GM21529 (cell line): ENCODE data around the gene BCORL1.

ENCODE experiments used
- ATAC-seq: cut with Tn5 transposase; IDR thresholded peaks from one replicate; pipeline ENCODE4 v1.9.1; 2021; ENCODE audit not compliant: unreplicated experiment

BCORL1 gene

DNA sequence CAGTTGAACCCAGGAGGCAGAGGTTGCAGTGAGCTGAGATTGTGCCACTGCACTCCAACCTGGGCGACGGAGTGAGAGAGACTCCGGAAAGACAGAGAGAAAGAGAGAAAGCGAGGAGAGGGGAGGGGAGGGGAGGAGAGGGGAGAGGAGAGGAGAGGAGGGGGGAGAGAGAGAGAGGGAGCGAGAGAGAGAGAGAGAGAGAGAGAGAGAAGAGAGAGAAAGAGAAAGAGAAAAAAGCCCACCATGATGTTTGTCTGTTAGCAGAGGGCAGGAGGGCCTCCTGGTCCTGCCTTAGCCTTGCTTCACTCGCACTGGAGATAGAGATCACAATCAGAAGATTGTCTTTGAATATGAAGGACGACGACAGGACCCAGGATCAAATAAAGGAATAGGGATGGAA lies 18.7 kb upstream of the BCORL1 start:
- ATAC-seq: no peak

DNA sequence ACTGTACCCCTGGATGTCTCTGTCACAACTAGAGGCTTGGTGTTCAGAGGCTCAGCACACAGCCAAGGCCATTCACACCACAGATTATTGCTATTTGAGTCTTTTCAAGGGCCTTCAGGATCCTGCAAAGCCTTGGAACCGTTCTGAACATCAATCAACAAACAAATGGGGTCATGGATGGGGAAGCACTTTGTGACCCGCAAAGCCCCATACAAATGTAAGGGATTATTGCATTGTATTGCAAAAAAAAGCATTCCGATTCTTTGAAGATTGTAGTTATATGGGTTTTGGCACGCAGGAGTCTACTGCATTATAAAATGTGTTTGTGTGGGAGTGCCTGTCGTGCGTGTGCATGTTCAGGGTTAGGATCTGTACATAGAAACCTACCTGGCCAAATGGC lies 17.3 kb upstream of the BCORL1 start:
- no peak for ATAC-seq

DNA sequence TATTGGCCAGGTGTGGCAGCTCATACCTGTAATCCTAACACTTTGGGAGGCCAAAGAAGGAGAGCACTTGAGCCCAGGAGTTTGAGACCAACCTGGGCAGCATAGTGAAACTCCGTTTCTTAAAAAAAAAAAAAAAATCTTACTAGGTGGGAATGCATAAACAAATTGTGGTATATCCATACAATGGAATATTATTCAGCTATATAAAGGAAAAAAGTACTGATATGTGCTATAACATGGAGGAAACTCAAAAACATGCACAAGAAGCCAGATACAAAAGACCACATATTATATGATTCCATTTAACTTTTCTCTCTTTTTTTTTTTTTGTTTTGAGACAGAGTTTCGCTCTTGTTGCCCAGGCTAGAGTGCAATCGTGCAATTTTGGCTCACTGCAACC lies 13.5 kb upstream of the BCORL1 start:
- ATAC-seq: no peak

DNA sequence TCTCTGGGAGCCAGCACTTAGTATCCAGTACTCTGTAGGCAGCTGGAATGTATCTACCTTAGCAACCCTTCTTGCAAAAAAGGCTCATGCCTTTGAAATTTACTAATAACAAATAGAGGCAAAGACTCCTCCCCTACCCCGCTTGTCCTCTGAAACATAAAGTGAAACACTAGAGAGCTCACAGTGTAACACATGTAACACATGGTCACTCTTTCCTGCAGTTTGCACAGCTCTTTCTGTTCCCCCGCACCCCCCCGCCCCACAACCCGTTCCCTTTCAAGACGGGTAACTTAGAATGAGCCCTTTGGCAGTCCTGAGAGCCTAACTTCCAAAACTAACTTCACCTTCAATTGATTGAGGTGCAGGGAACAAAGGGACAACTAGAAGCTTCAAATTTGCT lies 6.0 kb upstream of the BCORL1 start:
- ATAC-seq: no peak

DNA sequence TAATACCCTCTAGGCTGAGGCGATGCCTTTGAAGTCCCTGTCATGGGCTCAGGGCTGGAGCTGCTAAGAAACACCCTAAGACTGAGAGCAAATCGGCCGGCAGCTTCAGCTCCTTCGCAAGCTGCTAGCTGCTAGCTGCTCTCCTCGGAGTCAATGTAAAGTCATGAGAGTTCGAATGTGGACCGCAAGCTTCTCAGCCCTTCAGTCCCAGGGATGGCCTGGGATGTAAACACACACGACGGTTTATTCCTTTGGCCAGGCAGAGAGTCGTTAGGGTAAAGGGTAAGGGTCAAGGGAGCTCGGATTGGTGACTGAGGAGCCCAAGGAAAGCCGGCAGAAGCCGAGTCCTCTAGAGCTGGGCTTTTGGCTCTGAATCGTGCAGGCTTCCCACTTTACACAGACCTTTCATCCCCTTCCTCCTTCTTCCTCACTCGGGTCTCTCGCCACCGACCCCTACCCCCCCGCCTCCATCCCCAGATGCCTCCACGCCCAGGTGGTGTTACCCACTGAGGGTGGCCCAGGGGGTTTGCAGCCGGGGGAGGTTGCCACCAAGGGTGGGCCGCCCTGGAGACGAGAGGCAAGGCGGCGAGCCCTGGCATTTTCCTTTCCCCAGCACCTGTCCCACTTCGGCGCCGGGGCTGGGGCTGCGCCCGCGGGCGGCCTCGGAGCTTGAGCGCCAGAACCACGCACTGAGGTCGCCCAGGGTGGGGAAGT lies 3.1 kb upstream of the BCORL1 start:
- ATAC-seq: no peak

DNA sequence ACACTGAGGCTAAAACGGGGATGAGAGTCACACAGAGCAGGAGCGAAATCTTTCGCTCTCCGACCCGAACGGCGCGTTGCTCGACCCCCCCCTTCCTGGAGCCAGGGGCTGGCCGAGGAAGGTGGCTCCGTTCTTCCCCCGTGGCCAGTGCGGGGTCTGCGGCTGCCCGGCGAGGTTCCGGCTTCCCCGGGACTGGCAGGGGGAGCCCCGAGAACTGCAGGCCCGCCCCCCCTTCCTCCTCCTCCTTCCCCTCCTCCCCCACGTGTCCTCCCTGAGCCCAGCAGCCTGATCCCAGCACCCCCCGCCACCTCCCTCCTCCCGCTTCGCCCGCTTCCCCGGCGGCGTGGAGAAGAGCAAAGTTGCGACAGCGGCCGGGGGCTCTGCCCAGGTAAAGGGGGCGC lies 2.4 kb upstream of the BCORL1 start:
- no peak for ATAC-seq

DNA sequence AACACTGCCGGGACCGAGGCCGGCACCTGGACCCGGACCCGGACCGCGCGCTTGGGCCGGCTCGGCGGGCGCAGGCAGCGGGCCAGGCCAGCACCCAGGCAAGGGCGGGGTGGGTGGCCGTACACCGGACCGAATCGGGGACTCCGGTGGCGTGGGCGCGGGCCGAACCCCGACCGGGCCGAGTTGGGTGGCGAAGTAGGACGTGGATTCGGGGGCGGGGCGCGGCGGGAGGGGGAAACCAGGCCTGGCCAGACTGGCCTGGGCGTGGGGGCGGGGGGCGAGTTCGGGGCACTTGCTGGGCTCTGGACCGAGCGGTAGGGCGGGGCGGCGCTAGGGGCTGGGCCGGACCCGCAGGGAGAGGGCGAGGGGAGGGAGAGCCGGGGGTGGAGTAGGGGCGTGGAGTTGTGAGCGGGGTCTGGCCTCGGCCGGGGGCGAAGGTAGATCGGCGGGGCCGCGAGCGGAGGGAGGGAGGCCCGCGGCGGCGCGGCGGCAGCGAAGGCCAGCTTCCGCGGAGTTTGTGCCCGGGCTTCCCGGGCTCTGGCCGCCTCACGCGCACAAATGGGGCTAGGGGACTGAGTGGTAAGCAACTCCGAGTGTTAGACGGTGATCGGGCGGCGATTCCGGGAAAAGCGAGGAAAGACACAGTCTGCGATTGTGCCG lies 1.8 kb upstream of the BCORL1 start:
- ATAC-seq: no peak

DNA sequence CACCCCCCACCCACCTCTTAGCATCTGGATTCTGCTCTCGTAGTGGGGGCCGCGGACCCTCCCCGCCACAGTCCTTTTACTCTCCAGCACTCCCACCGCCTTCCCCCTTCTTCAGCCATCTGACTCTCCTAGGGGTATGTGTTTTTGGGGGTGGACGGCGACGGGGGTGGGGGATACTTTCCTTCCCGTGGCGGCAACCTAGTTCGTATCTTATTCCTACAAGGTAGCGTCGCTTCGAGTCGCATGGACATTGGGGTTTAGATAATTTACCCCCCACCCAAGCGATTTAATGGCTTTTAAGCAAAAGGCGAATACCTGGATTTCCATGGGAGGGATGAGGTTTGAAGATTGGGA lies 1.3 kb upstream of the BCORL1 start:
- no peak for ATAC-seq

DNA sequence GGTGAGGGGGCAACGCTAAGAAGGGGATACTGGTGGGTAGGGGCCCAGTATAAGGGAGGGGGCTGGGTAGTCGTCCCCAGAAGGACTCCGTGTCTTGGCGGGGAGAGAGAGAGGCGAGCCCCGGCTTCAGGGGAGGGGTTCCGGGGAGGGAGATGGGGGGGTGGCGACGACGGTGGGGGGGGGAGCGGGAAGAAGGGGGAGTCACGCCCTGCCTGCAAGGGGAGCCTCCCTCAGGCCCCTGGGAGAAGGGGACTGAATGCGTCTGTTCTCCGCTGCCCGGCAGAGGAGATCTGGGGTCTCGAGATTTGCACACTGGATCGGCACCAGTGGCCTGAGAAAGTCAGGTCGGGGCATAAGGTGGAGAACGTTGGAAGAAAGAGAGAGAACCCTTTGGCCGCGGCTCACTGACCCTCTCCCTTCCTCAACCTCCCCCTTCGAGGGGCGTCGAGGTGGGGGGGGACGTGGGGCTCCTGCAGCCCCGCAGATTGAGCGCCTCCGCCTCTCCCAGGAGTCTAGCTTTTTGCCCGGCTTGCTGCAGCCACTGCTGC lies 609 bp upstream of the BCORL1 start:
- no peak for ATAC-seq

DNA sequence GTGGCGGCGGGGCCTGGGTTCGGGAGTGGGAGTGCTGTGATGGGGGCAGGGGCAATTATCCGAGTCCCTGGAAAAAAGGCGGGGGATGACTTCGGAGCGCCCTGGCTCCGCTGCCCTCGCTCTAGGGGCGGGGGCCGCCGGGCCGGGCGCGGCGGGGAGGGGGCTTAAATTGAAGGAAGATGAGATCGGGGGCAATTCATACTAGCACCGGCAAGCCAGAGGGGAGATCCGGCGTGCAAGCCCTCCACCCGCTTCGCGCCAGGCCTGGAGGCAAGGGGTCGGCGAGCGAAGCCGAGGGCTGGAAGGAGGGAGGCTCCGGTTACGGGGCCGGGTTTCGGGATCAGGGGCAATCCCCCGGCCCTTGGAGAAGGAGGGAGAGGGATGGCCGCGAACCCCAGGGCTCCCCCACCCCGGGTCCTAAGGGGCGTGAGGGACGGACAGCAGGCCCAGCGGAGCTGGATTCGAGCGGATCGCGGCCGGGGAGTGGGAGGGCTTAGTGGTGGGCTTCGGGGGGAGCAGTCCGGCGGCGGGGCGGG lies 1.2 kb downstream of the BCORL1 start:
- ATAC-seq: no peak

DNA sequence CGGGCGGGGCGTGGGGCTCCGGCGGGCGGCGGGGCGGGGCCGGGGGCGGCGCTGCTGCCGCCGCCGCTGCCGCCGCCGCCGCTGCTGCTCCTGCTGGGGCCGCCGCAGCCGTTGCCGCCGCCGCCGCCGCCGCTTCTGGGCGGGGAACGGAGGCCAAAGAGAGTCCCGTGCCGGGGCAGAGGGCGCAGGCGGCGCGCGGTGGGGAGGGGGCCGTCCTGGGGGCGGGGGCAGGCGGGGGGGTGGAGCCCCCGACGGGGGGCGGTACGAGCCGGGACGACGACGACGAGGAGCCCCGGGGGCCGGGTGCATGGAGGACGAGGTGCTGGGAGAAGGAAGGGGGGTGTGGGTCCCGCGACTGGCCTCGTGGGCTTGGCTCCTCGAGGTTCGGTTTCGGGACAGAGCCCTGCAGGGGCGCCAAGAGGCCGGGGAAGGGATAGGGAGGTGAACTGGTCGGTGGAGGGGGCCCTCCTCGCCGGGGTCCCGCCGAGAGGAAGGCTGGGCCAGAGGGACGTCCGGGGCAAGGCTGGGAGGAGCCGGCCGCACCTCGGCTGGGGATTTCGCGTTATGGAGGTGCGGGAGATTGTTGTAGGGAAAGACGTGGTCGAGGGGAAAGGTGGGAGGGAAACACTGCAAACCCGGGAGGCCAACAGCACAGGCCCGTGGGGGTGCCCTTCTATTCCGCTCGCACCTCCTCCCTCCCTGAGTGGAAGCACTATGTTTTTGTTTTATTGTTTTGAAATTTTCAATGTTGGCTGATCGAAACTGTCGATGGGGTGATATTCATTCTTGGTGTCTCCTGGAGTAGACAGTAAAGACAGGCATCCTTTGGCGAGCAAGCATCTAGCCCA lies 1.9 kb downstream of the BCORL1 start:
- ATAC-seq: no peak

DNA sequence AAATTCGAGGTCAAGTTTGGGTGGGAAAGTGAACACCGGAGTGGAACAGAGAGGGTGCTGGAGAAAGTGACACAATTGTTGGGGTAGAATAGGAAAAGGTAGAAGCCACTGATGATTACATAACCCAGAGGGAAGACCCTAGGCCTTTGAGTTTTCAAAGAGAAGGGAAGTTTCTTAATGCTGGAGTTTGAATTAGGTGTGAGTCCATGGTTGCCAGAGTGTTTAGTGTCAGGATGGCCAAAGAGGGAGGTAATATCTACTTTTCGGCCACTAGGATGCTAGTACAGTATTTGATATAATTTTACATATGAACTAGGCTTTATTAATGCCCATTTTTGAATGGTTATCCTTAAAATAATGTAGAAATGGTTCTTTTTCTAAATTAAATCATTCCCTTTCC lies 5.4 kb downstream of the BCORL1 start:
- no peak for ATAC-seq

DNA sequence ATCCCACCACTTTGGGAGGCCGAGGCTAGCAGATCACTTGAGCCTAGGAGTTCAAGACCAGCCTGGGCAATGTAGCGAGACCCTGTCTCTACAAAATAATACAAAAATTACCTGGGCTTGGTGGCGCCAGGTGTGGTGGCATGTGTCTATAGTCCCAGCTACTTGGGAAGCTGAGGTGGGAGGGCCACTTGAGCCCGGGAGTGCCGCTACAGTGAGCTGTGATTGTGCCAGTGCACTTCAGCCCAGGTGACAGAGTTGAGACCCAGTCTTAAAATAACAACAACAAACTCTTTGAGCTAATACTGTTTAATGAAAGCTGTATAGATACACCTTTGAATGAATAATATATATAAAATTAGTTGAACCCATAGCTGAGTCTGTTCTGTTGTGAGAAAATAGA lies 9.7 kb downstream of the BCORL1 start:
- ATAC-seq: no peak

DNA sequence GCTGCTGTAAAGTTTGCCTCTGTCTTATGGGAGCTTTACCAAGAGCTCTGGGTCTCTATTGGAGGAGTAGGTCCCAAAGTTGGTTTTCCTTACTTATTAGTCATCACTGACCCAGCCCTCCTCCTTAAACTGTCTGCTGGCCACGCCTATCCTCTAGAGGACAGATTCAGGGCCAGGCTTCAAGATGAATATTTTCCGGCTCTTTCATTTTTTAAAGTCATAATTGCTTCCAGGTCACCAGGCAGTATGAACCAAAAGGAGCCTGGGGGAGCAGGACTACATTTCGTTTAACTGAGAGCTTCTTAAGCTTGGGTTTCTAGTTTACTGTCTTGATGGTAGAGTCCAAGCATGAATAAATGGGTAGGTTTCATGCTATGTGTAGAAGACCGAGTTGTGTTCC lies 13.7 kb downstream of the BCORL1 start:
- no peak for ATAC-seq

DNA sequence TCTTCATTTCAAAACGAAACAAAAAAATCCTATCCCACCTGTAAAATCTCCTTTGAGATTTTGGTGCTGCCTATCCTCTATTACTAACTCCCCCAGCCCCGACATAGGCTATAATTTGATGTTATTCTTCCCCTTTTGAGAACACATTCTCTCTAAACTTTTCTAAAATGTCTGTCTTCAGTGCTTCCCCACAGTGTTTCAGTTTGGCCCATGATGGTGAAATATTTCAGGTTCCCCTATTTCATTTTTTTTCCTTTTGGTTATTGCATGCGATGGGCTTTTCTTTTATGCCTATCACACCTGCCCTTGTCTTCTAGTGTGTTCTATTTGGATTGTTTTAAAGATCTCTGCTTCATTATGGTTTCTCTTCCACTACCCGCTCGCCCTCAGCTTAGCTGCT lies 14.7 kb downstream of the BCORL1 start:
- no peak for ATAC-seq

DNA sequence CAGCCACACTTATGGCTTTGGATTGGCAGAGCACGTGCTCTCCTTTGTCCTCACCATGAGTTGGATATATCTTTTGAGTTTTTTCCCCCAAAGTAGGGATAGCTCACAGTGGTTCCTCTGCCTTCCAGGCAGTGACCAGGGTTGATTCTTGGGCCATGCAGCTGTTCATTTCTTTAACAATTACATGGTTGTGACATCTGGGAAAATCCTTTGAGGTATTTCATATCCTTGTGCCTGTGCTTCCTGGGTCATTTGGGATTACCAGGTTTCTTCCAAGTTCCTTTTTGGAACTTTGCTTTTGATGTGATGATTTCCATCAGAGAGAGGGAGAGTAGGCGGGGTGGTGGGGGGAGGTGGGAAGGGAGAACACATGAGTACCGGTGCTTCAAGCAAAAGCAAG lies 15.6 kb downstream of the BCORL1 start:
- ATAC-seq: no peak

DNA sequence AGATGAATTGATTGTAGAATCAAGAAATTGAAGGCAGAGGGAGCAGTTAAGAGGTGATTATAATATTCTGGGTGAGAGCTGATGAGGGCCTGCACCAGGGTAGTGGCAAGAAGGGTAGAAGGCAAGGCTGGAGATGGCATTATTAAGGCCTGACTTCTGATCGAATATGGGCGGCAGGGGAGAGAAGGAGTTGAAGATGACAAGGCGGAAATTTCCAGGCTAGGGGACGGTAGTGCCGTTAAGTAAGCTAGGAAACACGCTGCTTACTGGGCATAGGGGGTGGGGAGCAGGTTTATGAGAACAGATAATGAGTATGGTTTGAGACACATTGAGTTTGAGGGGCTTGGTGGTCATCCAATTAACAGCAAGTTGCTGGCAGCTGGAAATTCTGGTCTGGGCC lies 19.5 kb downstream of the BCORL1 start:
- no peak for ATAC-seq

DNA sequence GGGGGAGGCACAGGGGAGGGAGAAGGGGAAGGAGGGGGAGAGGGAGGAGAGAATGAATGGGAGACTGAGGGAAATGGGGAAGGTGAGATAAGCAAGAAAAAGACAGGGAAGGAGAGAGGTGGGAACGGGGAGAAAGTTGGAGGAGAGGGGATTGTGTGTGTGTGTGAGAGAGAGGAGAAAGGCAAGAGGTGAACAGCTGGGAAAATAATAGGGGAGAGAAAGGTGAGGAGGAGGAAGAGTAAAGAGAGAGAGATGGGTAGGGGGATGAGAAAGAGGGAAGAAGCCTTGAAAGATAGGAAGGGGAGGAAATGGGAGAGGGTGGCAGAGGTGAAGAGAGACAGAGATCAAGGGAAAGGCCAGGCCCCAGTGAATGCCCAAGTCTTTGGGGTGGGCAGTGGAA lies 20.1 kb downstream of the BCORL1 start:
- no peak for ATAC-seq

DNA sequence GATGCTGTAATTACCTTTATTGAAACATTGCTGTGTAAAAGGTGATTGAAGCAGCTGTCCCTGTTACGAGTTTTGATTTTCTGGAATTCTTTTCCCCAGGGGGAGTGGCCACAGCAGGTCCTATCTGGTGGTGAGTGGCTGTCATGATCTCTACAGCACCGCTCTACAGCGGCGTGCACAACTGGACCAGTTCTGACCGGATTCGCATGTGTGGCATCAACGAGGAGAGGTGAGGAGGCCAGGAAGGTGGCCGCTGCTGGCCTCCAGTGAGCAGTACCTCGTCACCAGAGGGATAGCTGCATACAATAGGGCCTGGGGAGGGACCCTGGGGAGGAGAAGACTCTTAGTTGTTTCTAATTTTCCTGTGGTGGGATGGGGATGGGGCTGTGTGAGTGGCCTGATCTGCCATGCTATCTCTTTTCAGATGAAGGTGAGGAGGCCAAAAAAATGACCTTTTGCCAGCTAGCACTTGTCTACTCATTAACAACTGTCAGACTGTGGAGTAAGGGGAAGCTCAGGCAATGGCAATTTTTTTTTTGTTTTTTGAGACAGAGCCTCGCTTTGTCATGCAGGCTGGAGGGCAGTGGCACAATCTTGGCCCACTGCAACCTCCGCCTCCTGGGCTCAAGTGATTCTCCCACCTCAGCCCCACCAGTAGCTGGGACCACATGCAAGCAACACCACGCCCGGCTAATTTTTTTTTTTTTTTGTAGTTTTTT lies 22.8 kb downstream of the BCORL1 start:
- ATAC-seq: no peak

DNA sequence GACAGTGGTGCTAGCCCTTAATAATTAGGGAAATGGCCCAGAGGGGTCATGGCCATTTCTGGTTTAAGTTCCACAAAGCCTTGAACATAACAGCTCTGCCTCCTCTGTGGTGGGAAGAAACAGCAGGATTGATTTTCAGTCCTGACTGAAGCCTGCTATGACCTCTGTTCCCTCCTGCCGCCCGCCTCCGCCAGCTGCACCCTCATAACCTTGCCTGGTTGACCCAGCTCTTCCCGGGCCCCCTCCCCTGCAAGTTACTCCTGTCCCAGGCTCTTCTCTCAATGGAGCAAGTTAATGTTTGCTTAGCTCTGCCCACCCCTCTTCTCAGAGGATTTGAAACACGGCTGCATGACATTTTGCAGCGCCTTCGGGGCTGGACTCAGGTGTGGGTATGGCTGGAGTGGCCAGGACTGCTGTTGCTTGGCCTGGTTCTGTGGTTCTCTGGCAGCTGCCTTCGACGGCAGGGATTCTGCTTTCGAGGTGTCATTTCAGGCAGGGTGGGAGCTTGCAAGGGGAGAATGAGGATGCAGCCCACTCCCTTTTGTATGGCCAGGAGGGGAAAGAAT lies 27.3 kb downstream of the BCORL1 start:
- ATAC-seq: no peak

DNA sequence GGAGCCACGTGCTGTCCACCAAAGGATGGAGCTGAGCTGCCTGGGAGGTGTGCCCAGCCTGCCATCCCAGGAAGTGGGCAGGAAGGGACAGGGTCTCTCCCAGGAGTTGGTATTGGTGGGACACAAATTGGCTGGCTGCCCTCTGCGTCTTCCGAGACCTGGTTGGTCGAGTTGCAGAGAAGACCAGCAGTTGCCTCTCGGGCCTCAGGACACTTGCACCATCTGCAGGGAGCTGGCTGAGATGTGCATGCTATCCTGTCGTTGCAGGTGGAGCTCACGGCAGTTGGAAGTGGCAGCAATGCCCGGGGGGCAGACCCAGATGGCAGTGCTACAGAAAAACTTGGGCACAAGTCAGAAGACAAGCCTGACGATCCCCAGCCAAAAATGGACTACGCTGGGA lies 30.2 kb downstream of the BCORL1 start:
- no peak for ATAC-seq
